HK-2 (cell line): Measurements from ENCODE around the gene GPR150.

Source experiments
- DNase-seq: peaks from one replicate; pipeline ENCODE4 v3.0.0-alpha.2; 2018; ENCODE audit not compliant: unreplicated experiment

The GPR150 gene

GRCh38 chr5:95620030-95620869 is at the start of gene GPR150:
Gene GPR150, plus strand, starts transcription at chr5:95620087. Its CDS starts 189 bp downstream, at chr5:95620276.
- peak; percentile 65 for DNase-seq

GRCh38 chr5:95572016-95572415 is 47.9 kb upstream of the GPR150 start:
- no peak for DNase-seq

- no peak for DNase-seq
Measured at GRCh38 chr5:95581576-95581975, 38.3 kb upstream of the GPR150 start.

- DNase-seq, result no peak
Measured at GRCh38 chr5:95583992-95584391, 35.9 kb upstream of the GPR150 start.

- DNase-seq, result no peak
Measured at GRCh38 chr5:95590880-95591279, 29.0 kb upstream of the GPR150 start.

- no peak for DNase-seq
Measured at GRCh38 chr5:95591490-95591901, 28.4 kb upstream of the GPR150 start.

- no peak for DNase-seq
Measured at GRCh38 chr5:95595289-95595931, 24.5 kb upstream of the GPR150 start.

GRCh38 chr5:95599252-95599651 is 20.6 kb upstream of the GPR150 start:
- DNase-seq, result no peak

- DNase-seq, result no peak
Measured at GRCh38 chr5:95600557-95600956, 19.3 kb upstream of the GPR150 start.

- DNase-seq, result no peak
Measured at GRCh38 chr5:95605786-95606185, 14.1 kb upstream of the GPR150 start.

- no peak for DNase-seq
Measured at GRCh38 chr5:95606419-95606818, 13.5 kb upstream of the GPR150 start.

- DNase-seq, result no peak
Measured at GRCh38 chr5:95609711-95610110, 10.2 kb upstream of the GPR150 start.

GRCh38 chr5:95610546-95610945 is 9.3 kb upstream of the GPR150 start:
- DNase-seq, result no peak

GRCh38 chr5:95611396-95611795 is 8.5 kb upstream of the GPR150 start:
- no peak for DNase-seq

GRCh38 chr5:95613514-95613913 is 6.4 kb upstream of the GPR150 start:
- DNase-seq, result no peak

GRCh38 chr5:95615164-95615467 is 4.8 kb upstream of the GPR150 start:
- no peak for DNase-seq

GRCh38 chr5:95617057-95617456 is 2.8 kb upstream of the GPR150 start:
- DNase-seq, result no peak

GRCh38 chr5:95619096-95619495 is 791 bp upstream of the GPR150 start:
- no peak for DNase-seq

- DNase-seq, result no peak
Measured at GRCh38 chr5:95619514-95620029, 315 bp upstream of the GPR150 start.

- peak; percentile 23 for DNase-seq
Measured at GRCh38 chr5:95620870-95621838, 1.3 kb downstream of the GPR150 start.

GRCh38 chr5:95621839-95622629 is 2.1 kb downstream of the GPR150 start:
- DNase-seq, result no peak
